ENCODE measurements around the gene TMEM72.

Gene TMEM72

DNA sequence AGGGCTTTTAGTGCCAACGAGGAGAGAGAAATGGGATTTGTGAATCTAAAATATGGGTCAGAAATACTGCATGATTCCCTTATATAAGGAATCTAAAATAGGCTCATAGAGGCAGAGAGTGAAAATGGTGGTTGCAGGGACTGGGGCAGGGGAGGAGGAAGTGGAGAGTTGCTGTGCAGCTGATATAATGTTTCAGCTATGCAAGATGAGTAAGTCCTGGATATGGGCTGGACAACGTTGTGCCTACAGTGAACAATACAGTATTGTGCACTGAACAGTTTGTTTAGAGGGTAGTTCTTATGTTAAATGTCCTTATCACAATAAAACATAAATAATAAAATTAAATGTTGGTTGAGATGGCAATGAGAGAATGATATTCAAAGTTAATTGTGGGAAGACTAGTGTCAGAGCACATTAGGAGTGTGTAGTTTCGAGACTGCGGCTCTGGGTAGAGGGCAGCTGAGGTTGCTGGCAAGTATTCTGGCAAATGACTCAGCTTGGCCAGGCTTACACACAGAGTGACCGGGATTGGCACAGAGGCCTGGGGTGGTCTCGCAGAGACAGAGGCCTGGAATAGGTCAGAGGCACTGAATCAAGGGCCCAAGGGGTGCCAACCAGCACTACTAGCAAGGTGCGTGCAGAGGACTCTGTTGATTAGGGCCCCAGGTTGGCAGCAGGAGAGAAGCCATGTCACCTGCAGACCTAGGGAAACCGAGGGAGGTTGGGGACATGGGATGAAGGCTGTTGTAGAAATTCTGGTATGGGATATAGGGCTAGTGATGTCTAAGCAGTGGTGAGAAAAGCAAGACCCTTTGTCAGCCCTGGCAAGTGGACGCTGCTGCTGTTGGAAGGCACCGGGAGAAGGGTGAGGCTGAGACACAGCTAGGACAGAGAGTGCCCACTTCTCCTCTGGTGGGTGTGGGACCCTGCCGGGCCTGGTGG lies 70.3 kb downstream of the TMEM72 start:
- peak; percentile 63 for DNase-seq

DNA sequence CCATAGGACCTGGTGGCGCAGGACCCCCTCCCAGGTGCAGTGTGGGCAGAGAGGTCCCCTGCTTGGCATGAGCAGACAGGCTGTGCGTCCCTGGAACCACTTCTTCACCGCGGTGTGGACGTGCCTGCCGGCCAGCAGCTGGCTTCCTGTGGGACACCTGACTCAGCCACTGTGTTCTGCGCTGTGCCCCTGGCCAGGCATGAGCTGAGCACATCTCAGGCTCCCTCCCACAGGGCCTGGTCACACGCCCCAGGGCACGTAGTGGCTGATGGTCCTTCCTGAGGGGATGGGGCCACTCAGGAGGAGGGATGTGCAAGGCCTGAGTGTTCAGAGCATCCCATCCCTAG lies 71.0 kb downstream of the TMEM72 start:
- DNase-seq, result no peak

DNA sequence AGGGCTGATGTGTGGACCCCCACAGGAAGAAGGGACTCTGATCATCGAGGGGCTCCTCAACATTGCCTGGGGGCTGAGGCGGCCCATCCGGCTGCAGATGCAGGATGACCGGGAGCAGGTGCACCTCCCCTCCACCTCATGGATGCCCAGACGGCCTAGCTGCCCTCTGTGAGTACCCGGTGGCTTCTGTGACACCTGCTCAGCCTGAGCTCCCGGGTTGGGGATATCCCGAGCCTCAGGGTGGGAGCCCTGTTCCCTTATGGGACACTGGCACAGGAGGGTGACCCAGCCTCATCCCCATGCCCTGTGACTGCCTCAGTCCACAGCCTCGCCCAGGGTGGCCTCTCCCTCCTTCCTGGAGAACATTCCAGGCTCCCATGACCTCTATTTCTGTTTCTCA lies 71.4 kb downstream of the TMEM72 start:
- DNase-seq, result no peak

DNA sequence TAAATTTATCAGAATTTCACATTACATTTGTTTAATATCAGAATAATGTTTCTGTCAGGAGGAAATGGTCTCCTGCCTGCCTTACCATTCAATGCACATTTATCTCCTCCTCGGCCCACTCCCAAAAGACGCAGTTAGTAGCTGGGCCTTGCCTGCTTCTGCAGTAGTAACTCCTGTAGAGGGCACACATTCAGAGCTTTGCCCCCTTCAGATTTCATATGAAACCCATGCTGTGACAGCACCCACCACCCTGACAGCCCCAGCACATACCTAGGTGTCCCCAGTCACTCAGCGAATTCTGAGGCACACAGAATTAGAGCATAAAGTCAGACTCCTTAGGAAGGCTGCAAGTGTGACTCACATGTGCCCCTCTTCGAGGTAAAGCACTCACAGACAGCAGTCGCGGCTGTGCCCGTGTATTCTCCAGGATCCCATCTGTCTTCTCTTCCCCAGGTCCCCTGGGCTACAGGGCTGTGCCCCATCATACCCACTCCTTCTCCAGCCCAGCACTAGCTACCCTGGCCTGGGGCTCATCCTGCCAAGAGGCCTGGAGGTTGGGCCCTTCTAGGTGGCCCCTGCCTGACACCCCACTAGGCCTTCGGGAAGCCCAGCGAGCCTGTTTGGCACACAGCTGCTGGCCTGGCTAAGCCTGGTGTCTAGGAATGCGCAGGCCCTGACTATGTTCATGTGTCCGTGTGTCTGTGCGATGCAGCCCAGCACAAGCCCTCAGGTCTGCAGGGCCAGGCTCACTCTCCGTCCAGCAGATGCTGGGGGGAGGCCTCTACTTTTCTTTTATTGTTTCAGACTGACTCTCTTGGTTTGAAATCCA lies 72.1 kb downstream of the TMEM72 start:
- DNase-seq, result no peak

DNA sequence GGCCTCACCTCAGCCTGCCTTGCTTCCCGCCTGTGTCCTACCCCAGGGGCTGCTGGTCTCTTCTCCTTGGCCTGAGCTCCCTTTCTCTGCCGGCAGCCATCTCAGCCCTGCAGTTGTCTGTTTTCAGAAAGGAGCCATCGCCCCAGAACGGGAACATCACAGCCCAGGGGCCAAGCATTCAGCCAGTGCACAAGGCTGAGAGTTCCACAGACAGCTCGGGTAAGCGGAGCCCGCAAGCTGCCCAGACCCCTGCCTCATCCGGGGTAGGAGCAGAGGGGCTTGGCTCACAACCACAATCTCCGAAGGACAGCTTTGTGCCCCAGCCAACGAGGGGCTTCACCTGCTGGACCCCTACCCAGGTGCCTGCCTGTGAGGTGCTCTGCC lies 72.8 kb downstream of the TMEM72 start:
- no peak for DNase-seq

DNA sequence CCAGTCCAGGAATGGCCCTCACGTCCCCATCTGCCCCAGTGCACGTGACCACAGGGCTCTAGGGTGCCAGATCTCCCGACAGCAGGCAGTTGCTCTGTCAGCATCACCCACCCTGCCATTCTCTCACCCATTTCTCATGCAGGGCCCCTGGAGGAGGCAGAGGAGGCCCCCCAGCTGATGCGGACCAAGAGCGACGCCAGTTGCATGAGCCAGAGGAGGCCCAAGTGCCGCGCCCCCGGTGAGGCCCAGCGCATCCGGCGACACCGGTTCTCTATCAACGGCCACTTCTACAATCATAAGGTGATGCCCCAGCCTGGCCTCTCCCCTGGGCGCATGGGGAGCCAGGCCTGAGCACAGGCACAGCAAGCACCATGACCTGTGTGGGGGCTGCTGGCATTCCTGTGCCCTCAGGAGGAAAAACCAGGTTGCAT lies 73.5 kb downstream of the TMEM72 start:
- no peak for DNase-seq

DNA sequence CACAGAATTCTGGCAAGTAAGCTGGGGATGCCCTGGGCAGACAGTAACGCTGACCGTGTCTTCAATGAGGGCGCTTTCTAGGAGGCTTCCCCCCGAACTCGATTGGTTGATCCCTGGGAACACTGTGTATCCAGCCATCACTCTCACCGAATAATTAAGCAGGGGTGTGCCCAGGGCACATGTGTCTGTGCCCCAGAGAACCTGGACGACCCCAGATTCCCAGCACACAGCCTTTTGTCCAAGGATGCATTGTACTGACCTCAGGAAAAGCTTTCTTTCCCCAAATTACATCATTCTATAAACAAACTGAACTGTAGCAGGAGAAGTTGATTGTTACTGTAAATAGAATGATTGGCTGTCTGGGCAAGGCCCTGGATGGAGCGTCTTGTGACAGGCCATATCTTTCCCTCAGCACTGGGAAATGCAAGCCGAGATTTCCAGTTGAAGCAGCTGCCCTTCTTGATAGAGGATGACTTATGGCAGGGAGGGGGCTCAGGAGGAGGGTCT lies 74.1 kb downstream of the TMEM72 start:
- no peak for DNase-seq

DNA sequence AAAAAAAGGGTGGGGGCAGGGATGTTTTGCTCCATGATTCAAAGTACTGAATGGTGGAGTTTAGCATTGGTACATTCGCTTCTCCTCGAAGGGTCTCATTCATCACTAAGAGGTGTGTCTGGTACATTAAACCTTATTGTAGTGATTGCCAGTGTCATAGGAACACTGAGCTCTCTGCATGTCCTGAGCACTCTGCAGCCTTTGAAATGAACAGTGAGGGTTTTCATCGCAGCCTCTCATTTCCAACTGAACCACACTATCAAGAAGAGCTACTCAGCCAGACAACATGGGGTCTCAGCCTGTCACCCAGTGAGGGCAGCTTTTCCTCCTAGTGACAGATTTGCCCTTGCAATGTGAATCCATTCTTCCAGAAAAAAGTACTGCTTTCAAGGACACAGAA lies 75.0 kb downstream of the TMEM72 start:
- DNase-seq, result no peak
